NCI-H2029 (cell line): Measurements from ENCODE around the gene ARHGEF40.

Experiments
- DNase-seq: peaks from one replicate; lab custom pipeline; 2025; lab: John Stamatoyannopoulos, UW

The ARHGEF40 gene

GRCh38 chr14:21121122-21121521, 51.0 kb downstream of the ARHGEF40 start:
- no peak for DNase-seq

GRCh38 chr14:21123429-21123828, 53.3 kb downstream of the ARHGEF40 start:
- DNase-seq: no peak

GRCh38 chr14:21133901-21134300, 63.8 kb downstream of the ARHGEF40 start:
- DNase-seq: no peak

- no peak for DNase-seq
These were observed 65.9 kb downstream of the ARHGEF40 start for GRCh38 chr14:21136024-21136423.
